ENCODE results near the gene JAZF1. TPM values are rescaled to one million over a fixed set of nuclear protein-coding genes. Genes with fewer than 3 reads are reported as not detected.

JAZF1 gene
- total and polyA plus RNA-seq, 2 of the 8 experiments (the other 6 are each of a cell fraction or from before 2014, with no cell fraction given), result 2.6 to 21.8 TPM

- WGBS, 2 experiments (ENCODE audit: extremely low coverage in 1 of 2, insufficient coverage in 1 of 2, insufficient read length in 1 of 2, insufficient replicate concordance in 2 of 2, low coverage in 1 of 2, low lambda C conversion rate in 2 of 2, missing lambda C conversion rate in 1 of 2), result 42% methylated on average over 7 of the region's 7 CpGs; no CpG with 5 or more reads in 1 of the 2 experiments
- no peaks in the 10 kb centered on the region for H3K27me3 ChIP-seq (replicated peaks in 1 of 4; ENCODE audit: control insufficient read depth in 3 of 4, extremely low read depth in 1 of 4, insufficient read depth in 3 of 4, low read length in 3 of 4)
- ChIA-PET CTCF (ENCODE audit: partially characterized antibody) (interaction anchor here (0.6 to 7.9 kb wide), 26 partner anchors 8 to 545 kb away, joined by 3 to 133 read pairs (median 4); no protein-coding TSS in a partner anchor), POLR2A (ENCODE audit: partially characterized antibody) (interaction anchor here (0.6 kb wide), 1 partner anchor 41 kb away, joined by 3 read pairs; no protein-coding TSS in a partner anchor)
- H4K20me1 ChIP-seq (replicated peaks in 1 of 2; ENCODE audit: control insufficient read depth in 1 of 2, insufficient read depth in 2 of 2, low read length in 2 of 2), result no peaks in the 10 kb centered on the region
- H3K4me1 ChIP-seq (replicated peaks in 1 of 4; ENCODE audit: control insufficient read depth in 3 of 4, insufficient read depth in 4 of 4, low read length in 3 of 4), result peaks cover 0 to 4% (median 0%) of the 10 kb centered on the region in 4 experiments; a peak in 2 of 7 replicates
- H2BK5ac ChIP-seq (ENCODE audit: low read depth, low read length), result no peak overlapping the region
- no peak overlapping the region for H3K9ac ChIP-seq (replicated peaks in 1 of 4; ENCODE audit: extremely low read depth in 1 of 4, low read depth in 3 of 4, low read length in 3 of 4)
- no peaks in the 10 kb centered on the region for H3K79me2 ChIP-seq (ENCODE audit: control insufficient read depth in 1 of 2, insufficient read depth in 2 of 2, low read length in 2 of 2)
- no peak overlapping the region for H3K14ac ChIP-seq (ENCODE audit: insufficient read length)
- H2AK5ac ChIP-seq (ENCODE audit: low read depth, low read length), result no peak overlapping the region
- peak; percentile 65 to 68 for TF ChIP-seq RAD21 (IDR thresholded peaks at IDR 0.05 in 1 of 2, conservative IDR thresholded peaks at IDR 0.05 in 1 of 2; ENCODE audit: low read depth in 2 of 2, low read length in 2 of 2)
- TF ChIP-seq CTBP2 (IDR thresholded peaks at IDR 0.05; ENCODE audit: borderline replicate concordance, insufficient read depth, insufficient read length, low read length), result no peak
- peak; percentile 6 to 97 (median 77) for TF ChIP-seq CTCF (IDR thresholded peaks at IDR 0.05; ENCODE audit: control extremely low read depth in 1 of 3, insufficient read depth in 1 of 3, low read depth in 1 of 3, low read length in 3 of 3)
- no peak for TF ChIP-seq TBP (IDR thresholded peaks at IDR 0.05; ENCODE audit: low read depth, low read length)
- no peak for TF ChIP-seq SAP30 (IDR thresholded peaks at IDR 0.05; ENCODE audit: insufficient read depth, insufficient replicate concordance, low read length)
- TF ChIP-seq CBX5 (IDR thresholded peaks at IDR 0.05; ENCODE audit: low read depth, low read length), result no peak
- no peak overlapping the region for H2AFZ ChIP-seq (ENCODE audit: low read length)
- no peak overlapping the region for H3K56ac ChIP-seq (replicated peaks; ENCODE audit: insufficient read length, low read depth, low read length)
- no peak overlapping the region for H3K4me2 ChIP-seq (ENCODE audit: insufficient read depth in 1 of 2, low read depth in 2 of 2, low read length in 2 of 2)
- no peak overlapping the region for H3K18ac ChIP-seq (ENCODE audit: extremely low read depth, low read length)
- no peak overlapping the region for H2BK20ac ChIP-seq (ENCODE audit: low read length)
- no peak overlapping the region for H4K91ac ChIP-seq (replicated peaks; ENCODE audit: insufficient read length, low read length)
- H3K23me2 ChIP-seq (ENCODE audit: low read depth, low read length), result no peaks in the 10 kb centered on the region
- DNase-seq (ENCODE audit: low read depth in 1 of 2, low spot score in 2 of 2) (no peak), FAIRE-seq (peak; percentile 97)
- H3K79me1 ChIP-seq (ENCODE audit: low read depth, low read length), result peaks cover 3% of the 10 kb centered on the region; the same call in 1 of the 2 replicates
- H2BK15ac ChIP-seq (ENCODE audit: low read length), result no peak overlapping the region
- no peak overlapping the region for H3K4me3 ChIP-seq (ENCODE audit: extremely low read depth in 1 of 4, insufficient read depth in 2 of 4, low read depth in 3 of 4, low read length in 4 of 4)
- no peak overlapping the region for H3K27ac ChIP-seq (ENCODE audit: low read depth, low read length)
- no peak overlapping the region for H3K23ac ChIP-seq (ENCODE audit: insufficient read length)
- H4K8ac ChIP-seq (ENCODE audit: extremely low read depth, insufficient read depth, low read length), result no peak overlapping the region
- no peak overlapping the region for H2BK12ac ChIP-seq (ENCODE audit: low read depth, low read length)
- no peak overlapping the region for H4K5ac ChIP-seq (ENCODE audit: insufficient read length, low read depth, low read length)
- no peaks in the 10 kb centered on the region for H3K9me3 ChIP-seq (ENCODE audit: insufficient read depth in 2 of 2, low read depth in 1 of 2, low read length in 1 of 2)
- H3K36me3 ChIP-seq (ENCODE audit: control insufficient read depth in 2 of 4, insufficient read depth in 4 of 4, low read length in 3 of 4), result no peaks in the 10 kb centered on the region
- H3K4ac ChIP-seq (replicated peaks; ENCODE audit: insufficient read length, low read depth, low read length), result no peak overlapping the region
- no peak overlapping the region for H2BK120ac ChIP-seq (replicated peaks; ENCODE audit: low read depth, low read length)
These were observed 102.3 kb downstream of the JAZF1 start for GRCh38 chr7:28078036-28078901.

Measured in H1 (cell line).